Astrocyte of the hippocampus (primary cell): ENCODE measurements around the gene LLGL1.

Experiments used
- DNase-seq: peaks from one replicate; pipeline ENCODE4 v3.0.0; 2011; ENCODE audit warnings: low read depth, low spot score

LLGL1 gene

GRCh38 chr17:18229771-18230170, 4.3 kb downstream of the LLGL1 start:
- no peak for DNase-seq

- DNase-seq, result no peak
Measured at GRCh38 chr17:18230288-18231141, 5.1 kb downstream of the LLGL1 start.

- DNase-seq, result no peak
Measured at GRCh38 chr17:18231164-18231563, 5.7 kb downstream of the LLGL1 start.

GRCh38 chr17:18233803-18234518, 8.5 kb downstream of the LLGL1 start:
- no peak for DNase-seq

- DNase-seq, result no peak
Measured at GRCh38 chr17:18234853-18235380, 9.5 kb downstream of the LLGL1 start.

GRCh38 chr17:18235743-18236256, 10.4 kb downstream of the LLGL1 start:
- DNase-seq, result peak; percentile 90

- DNase-seq, result no peak
Measured at GRCh38 chr17:18236494-18236893, 11.1 kb downstream of the LLGL1 start.

GRCh38 chr17:18237461-18237860, 12.0 kb downstream of the LLGL1 start:
- DNase-seq, result no peak

GRCh38 chr17:18238299-18238698, 12.9 kb downstream of the LLGL1 start:
- DNase-seq, result no peak

GRCh38 chr17:18240449-18240848, 15.0 kb downstream of the LLGL1 start:
- DNase-seq, result no peak

- no peak for DNase-seq
Measured at GRCh38 chr17:18241229-18241871, 15.9 kb downstream of the LLGL1 start.

- no peak for DNase-seq
Measured at GRCh38 chr17:18245038-18245776, 19.8 kb downstream of the LLGL1 start.

- no peak for DNase-seq
Measured at GRCh38 chr17:18246109-18246725, 20.8 kb downstream of the LLGL1 start.

GRCh38 chr17:18246880-18247612, 21.6 kb downstream of the LLGL1 start:
- peak; percentile 66 for DNase-seq

- DNase-seq, result peak; percentile 23
Measured at GRCh38 chr17:18247613-18248001, 22.2 kb downstream of the LLGL1 start.

- DNase-seq, result peak; percentile 83
Measured at GRCh38 chr17:18248300-18248731, 22.9 kb downstream of the LLGL1 start.

GRCh38 chr17:18248811-18249210, 23.4 kb downstream of the LLGL1 start:
- DNase-seq, result no peak

GRCh38 chr17:18250259-18250658, 24.8 kb downstream of the LLGL1 start:
- DNase-seq, result no peak

GRCh38 chr17:18250708-18251107, 25.3 kb downstream of the LLGL1 start:
- no peak for DNase-seq

- DNase-seq, result no peak
Measured at GRCh38 chr17:18251204-18251603, 25.8 kb downstream of the LLGL1 start.
